ENCODE data around the gene KIZ.
"Not testable (repeated sequence)": the region's sequence is repeated elsewhere in the genome, so short reads cannot be mapped to it uniquely, and the experiment has no call there.

The KIZ gene

DNA sequence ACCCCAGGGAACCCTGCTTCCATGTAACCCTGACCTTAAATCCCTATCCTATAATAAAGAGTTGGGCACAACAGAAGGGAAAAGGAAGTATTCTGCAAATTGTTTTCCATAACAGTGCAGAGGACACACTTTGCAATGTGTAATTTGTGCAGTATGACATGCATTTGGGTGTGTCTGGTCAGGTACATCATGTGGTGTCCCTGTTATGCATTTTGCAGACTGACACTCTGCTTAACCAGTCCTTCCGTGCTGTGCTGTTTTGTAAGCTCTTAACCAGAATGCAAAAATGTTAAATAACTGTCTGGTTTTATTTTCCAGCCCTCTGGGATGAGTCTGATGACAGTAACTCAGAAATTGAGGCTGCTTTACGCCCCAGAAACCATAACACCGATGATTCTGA lies 120.3 kb downstream of the KIZ start:
- H3K36me3 ChIP-seq (ENCODE audit: control insufficient read depth in 1 of 2, insufficient read depth in 2 of 2, low read length in 2 of 2) = peaks cover 9 to 27% of the 10 kb centered on the region in 2 donors
- no peaks in the 10 kb centered on the region for H3K9me3 ChIP-seq (ENCODE audit: control insufficient read depth in 1 of 2, low read length in 2 of 2)
- no peaks in the 10 kb centered on the region for H3K4me1 ChIP-seq (ENCODE audit: control insufficient read depth in 1 of 2, insufficient read depth in 2 of 2, low read length in 2 of 2)
- no peaks in the 10 kb centered on the region for H3K27me3 ChIP-seq (ENCODE audit: low read depth, low read length)
- H3K27ac ChIP-seq (ENCODE audit: low read length) = no peak overlapping the region
- no peak overlapping the region for H3K4me3 ChIP-seq (ENCODE audit: low read depth in 1 of 2, low read length in 2 of 2)

DNA sequence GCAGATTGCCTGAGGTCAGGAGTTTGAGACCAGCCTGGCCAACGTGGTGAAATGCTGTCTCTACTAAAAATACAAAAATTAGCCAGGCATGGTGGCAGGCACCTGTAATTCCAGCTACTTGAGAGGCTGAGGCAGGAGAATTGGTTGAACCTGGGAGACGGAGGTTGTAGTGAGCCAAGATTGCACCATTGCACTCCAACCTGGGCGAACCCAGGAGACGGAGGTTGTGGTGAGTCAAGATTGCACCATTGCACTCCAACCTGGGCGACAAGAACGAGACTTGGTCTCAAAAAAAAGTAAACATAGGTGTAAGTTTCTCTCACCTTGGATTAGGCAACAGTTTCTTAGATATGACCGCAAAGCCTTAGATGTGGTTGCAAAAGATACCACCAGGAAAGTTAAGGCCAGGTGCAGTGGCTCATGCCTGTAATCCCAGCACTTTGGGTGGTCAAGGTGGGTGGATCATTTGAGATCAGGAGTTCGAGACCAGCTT lies 121.8 kb downstream of the KIZ start:
- H3K27me3 ChIP-seq (ENCODE audit: low read depth, low read length); H3K4me1 ChIP-seq (ENCODE audit: control insufficient read depth in 1 of 2, insufficient read depth in 2 of 2, low read length in 2 of 2); H3K27ac ChIP-seq (ENCODE audit: low read length); H3K9me3 ChIP-seq (ENCODE audit: control insufficient read depth in 1 of 2, low read length in 2 of 2); H3K4me3 ChIP-seq (ENCODE audit: low read depth in 1 of 2, low read length in 2 of 2): not testable (repeated sequence)
- peaks cover 9 to 27% of the 10 kb centered on the region in 2 donors for H3K36me3 ChIP-seq (ENCODE audit: control insufficient read depth in 1 of 2, insufficient read depth in 2 of 2, low read length in 2 of 2)

DNA sequence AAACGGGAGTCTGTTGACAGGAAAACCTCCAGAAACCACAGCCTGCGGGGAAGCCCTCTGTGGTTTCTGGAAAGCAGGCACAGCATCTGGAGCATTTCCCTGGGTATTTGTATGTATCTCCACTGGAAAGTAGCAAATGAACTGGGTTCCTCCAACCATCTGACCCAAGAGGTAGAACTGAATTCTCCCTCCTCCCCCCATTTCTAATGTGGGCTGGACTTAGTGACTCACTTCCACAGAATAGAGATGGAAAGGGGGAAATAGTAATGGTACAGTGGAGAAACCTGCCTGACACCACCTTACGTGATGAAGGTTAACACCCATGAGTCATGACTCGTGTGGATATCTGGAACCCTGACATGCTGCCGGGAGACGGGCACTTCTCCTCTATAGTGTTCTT lies 125.4 kb downstream of the KIZ start:
- no peaks in the 10 kb centered on the region for H3K27me3 ChIP-seq (ENCODE audit: low read depth, low read length)
- no peak overlapping the region for H3K27ac ChIP-seq (ENCODE audit: low read length)
- peaks cover 0 to 2% of the 10 kb centered on the region in 2 donors for H3K36me3 ChIP-seq (ENCODE audit: control insufficient read depth in 1 of 2, insufficient read depth in 2 of 2, low read length in 2 of 2)
- H3K9me3 ChIP-seq (ENCODE audit: control insufficient read depth in 1 of 2, low read length in 2 of 2) = no peaks in the 10 kb centered on the region
- no peaks in the 10 kb centered on the region for H3K4me1 ChIP-seq (ENCODE audit: control insufficient read depth in 1 of 2, insufficient read depth in 2 of 2, low read length in 2 of 2)
- no peak overlapping the region for H3K4me3 ChIP-seq (ENCODE audit: low read depth in 1 of 2, low read length in 2 of 2)

DNA sequence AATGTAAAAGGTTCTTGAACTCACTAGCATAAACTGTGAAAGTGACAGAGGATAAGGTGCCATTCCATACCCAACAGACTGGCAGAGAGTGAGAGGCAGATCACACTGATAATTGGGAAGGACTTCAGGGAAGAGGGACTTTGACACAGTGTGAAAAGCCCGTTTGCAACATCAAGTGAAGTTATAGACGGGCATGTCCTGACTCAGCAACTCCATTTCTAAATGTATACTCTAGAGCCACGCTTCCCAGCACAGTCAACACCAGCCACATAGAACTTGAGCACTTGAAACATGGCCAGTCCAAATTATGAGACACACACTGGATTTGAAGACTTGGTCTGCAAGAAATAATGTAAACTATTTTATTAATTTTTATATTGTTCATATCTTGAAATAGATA lies 131.3 kb downstream of the KIZ start:
- no peak overlapping the region for H3K27ac ChIP-seq (ENCODE audit: low read length)
- H3K36me3 ChIP-seq (ENCODE audit: control insufficient read depth in 1 of 2, insufficient read depth in 2 of 2, low read length in 2 of 2) = no peaks in the 10 kb centered on the region
- H3K9me3 ChIP-seq (ENCODE audit: control insufficient read depth in 1 of 2, low read length in 2 of 2) = no peaks in the 10 kb centered on the region
- no peaks in the 10 kb centered on the region for H3K4me1 ChIP-seq (ENCODE audit: control insufficient read depth in 1 of 2, insufficient read depth in 2 of 2, low read length in 2 of 2)
- no peaks in the 10 kb centered on the region for H3K27me3 ChIP-seq (ENCODE audit: low read depth, low read length)
- H3K4me3 ChIP-seq (ENCODE audit: low read depth in 1 of 2, low read length in 2 of 2) = no peak overlapping the region

DNA sequence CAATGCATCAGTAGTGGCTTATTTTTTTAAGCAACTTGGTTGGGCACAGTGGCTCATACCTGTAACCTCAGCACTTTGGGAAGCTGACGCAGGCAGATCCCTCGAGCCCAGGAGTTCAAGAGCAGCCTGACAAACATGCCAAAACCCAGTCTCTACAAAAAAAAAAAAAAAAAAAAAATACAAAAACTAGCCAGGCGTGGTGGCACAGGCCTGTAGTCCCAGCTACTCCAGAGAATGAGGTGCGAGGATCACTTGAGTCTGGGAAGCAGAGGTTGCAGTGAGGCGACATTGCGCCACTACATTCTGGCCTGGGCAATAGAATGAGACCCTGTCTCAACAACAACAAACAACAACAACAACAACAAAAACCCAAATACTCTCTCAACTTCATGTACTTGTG lies 132.5 kb downstream of the KIZ start:
- no peaks in the 10 kb centered on the region for H3K36me3 ChIP-seq (ENCODE audit: control insufficient read depth in 1 of 2, insufficient read depth in 2 of 2, low read length in 2 of 2)
- no peaks in the 10 kb centered on the region for H3K4me1 ChIP-seq (ENCODE audit: control insufficient read depth in 1 of 2, insufficient read depth in 2 of 2, low read length in 2 of 2)
- no peak overlapping the region for H3K4me3 ChIP-seq (ENCODE audit: low read depth in 1 of 2, low read length in 2 of 2)
- H3K27ac ChIP-seq (ENCODE audit: low read length) = no peak overlapping the region
- no peaks in the 10 kb centered on the region for H3K9me3 ChIP-seq (ENCODE audit: control insufficient read depth in 1 of 2, low read length in 2 of 2)
- no peaks in the 10 kb centered on the region for H3K27me3 ChIP-seq (ENCODE audit: low read depth, low read length)

DNA sequence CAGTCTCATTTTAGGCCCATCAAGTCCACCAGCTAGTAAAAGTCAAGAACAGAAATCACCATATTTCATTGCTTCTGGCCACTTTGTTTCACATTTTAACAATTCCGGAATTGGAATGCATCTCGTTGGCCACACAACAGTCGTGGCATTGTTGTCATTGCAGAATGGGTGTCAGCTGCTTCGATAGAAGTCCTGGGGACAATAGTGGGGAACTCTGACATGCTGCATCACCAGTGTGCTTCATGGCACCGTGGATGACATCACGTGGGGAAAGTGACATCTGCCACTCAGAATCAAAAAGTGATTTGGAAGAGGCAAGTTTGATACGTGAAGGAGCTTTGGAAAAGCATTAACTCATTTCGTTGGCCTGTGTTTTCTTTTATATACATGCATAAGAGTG lies 133.5 kb downstream of the KIZ start:
- no peak overlapping the region for H3K27ac ChIP-seq (ENCODE audit: low read length)
- H3K27me3 ChIP-seq (ENCODE audit: low read depth, low read length) = no peaks in the 10 kb centered on the region
- H3K4me3 ChIP-seq (ENCODE audit: low read depth in 1 of 2, low read length in 2 of 2) = no peak overlapping the region
- no peaks in the 10 kb centered on the region for H3K36me3 ChIP-seq (ENCODE audit: control insufficient read depth in 1 of 2, insufficient read depth in 2 of 2, low read length in 2 of 2)
- H3K4me1 ChIP-seq (ENCODE audit: control insufficient read depth in 1 of 2, insufficient read depth in 2 of 2, low read length in 2 of 2) = no peaks in the 10 kb centered on the region
- H3K9me3 ChIP-seq (ENCODE audit: control insufficient read depth in 1 of 2, low read length in 2 of 2) = no peaks in the 10 kb centered on the region

DNA sequence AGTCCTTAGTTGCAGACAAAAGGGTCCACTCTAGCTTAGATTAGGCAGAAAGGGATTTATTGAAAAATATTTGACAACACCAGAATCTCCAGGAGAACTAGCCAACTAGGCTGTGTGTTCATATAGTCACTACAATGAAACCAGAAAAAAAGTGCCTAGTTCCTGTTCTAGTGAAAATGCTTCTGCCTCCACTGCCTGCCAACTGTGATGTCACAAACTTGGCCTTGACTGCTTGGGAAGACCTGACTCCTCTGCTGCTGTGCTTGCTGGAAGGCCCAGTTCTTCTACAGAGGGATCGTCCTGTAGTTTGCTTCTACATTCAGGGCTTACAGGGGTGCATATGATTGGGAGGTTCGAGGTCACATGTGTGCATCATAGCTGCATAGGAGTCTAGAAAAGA lies 136.9 kb downstream of the KIZ start:
- no peak overlapping the region for H3K27ac ChIP-seq (ENCODE audit: low read length)
- H3K27me3 ChIP-seq (ENCODE audit: low read depth, low read length) = no peaks in the 10 kb centered on the region
- peaks cover 0 to 9% of the 10 kb centered on the region in 2 donors for H3K9me3 ChIP-seq (ENCODE audit: control insufficient read depth in 1 of 2, low read length in 2 of 2)
- H3K4me3 ChIP-seq (ENCODE audit: low read depth in 1 of 2, low read length in 2 of 2) = no peak overlapping the region
- H3K4me1 ChIP-seq (ENCODE audit: control insufficient read depth in 1 of 2, insufficient read depth in 2 of 2, low read length in 2 of 2) = no peaks in the 10 kb centered on the region
- no peaks in the 10 kb centered on the region for H3K36me3 ChIP-seq (ENCODE audit: control insufficient read depth in 1 of 2, insufficient read depth in 2 of 2, low read length in 2 of 2)

DNA sequence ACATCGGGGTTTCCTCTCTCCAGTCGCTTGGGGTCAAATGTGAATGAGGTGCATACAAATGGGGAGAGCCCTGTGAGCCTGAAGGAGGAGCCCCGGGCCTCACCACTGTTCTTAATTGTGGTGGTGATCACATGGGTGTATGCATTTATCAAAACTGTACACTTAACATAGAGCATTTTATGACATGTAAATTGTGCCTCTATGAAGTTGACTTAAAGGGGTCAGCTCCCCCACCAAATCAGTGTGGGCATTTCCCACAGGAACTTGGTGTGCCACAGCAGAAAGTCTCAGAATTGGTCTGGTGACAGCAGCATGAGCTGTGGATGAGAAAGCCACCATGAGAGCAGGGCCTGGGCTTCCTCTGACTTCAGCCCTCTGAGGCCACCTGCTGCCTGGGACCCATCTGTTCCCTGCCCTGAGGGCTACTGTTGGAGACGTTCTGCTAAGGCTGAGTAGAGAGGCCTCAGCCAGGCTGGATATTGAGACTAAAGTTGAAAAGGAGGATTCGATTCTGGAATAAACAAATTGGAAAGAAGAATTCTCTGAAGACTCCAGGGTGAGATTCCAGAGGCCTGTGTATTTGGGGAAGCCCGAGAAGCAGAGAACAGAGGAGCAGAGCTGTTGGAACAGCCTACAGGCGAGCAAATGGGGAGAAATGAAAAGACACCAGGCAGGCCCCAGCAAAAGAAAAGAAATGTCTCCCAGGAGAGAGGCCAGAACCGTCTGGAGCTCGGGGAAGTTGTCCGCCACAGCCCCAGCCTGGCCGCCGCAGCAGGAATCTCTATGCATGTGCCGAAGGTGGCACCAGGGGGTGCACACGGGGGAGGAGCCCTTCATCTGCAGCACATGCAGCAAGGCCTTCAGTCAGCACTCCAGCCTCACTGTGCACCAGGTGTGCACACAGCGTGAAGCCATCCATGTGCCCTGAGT lies 139.6 kb downstream of the KIZ start:
- peaks cover 0 to 9% of the 10 kb centered on the region in 2 donors for H3K9me3 ChIP-seq (ENCODE audit: control insufficient read depth in 1 of 2, low read length in 2 of 2)
- H3K27ac ChIP-seq (ENCODE audit: low read length) = no peak overlapping the region
- H3K27me3 ChIP-seq (ENCODE audit: low read depth, low read length) = no peaks in the 10 kb centered on the region
- no peaks in the 10 kb centered on the region for H3K4me1 ChIP-seq (ENCODE audit: control insufficient read depth in 1 of 2, insufficient read depth in 2 of 2, low read length in 2 of 2)
- no peaks in the 10 kb centered on the region for H3K36me3 ChIP-seq (ENCODE audit: control insufficient read depth in 1 of 2, insufficient read depth in 2 of 2, low read length in 2 of 2)
- no peak overlapping the region for H3K4me3 ChIP-seq (ENCODE audit: low read depth in 1 of 2, low read length in 2 of 2)

DNA sequence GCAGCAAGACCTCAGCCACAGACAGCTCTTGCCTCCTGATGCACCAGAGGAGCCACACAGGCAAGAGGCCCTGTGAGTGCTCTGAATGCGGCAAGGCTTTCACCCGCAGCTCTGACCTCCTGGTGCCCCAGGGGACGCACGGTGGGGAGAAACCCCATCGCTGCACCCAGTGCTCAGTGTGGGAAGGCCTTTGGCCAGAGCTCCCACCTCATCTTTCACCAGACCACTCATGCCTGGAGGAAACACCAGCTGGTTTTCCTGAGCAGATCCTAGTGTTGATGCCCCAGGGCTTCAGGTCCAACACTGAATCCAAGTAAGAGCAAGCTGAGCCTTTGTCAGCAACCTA lies 140.3 kb downstream of the KIZ start:
- Histone ChIP-seq H3K27ac (ENCODE audit: low read length) (no peak overlapping the region), H3K4me3 (ENCODE audit: low read depth in 1 of 2, low read length in 2 of 2) (no peak overlapping the region), H3K36me3 (ENCODE audit: control insufficient read depth in 1 of 2, insufficient read depth in 2 of 2, low read length in 2 of 2) (no peaks in the 10 kb centered on the region), H3K27me3 (ENCODE audit: low read depth, low read length) (no peaks in the 10 kb centered on the region), H3K9me3 (ENCODE audit: control insufficient read depth in 1 of 2, low read length in 2 of 2) (peaks cover 0 to 9% of the 10 kb centered on the region in 2 donors), H3K4me1 (ENCODE audit: control insufficient read depth in 1 of 2, insufficient read depth in 2 of 2, low read length in 2 of 2) (no peaks in the 10 kb centered on the region)

DNA sequence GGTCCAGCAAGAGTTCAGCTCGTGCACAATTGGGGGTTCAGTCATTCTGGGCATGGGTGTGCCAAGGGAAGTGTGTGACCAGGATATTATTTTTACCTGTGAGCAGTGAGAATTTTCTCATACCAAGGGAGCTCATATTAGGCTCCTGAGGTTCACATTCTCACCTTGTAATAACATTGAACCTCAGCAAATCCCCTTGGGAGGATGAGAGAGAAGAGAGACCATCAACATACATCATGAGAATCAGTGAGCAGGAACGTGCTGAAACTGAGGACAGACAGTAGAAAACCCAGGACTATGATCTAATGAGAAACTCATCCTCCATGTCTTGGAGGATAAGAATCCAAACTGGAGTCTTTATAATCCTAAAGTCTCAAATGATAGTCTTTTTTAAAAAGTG lies 143.9 kb downstream of the KIZ start:
- H3K4me1 ChIP-seq (ENCODE audit: control insufficient read depth in 1 of 2, insufficient read depth in 2 of 2, low read length in 2 of 2) = no peaks in the 10 kb centered on the region
- H3K27ac ChIP-seq (ENCODE audit: low read length) = no peak overlapping the region
- H3K9me3 ChIP-seq (ENCODE audit: control insufficient read depth in 1 of 2, low read length in 2 of 2) = peaks cover 0 to 18% of the 10 kb centered on the region in 2 donors

DNA sequence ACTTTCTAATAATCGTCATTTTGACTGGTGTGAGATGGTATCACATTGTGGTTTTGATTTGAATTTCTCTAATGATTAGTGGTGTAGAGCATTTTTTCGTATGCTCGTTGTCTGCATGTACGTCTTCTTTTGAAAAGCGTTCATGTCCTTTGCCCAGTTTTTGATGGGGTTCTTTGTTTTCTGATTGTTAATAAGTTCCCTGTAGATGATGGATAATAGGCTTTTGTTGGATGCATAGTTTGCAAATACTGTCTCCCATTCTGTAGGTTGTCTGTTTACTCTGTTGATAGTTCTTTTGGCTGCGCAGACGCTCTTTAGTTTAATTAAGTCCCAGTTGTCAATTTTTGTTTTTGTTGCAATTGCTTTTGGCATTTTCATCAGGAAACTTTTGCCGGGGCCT lies 144.9 kb downstream of the KIZ start:
- Histone ChIP-seq H3K4me3 (ENCODE audit: low read depth in 1 of 2, low read length in 2 of 2) (no peak overlapping the region), H3K27me3 (ENCODE audit: low read depth, low read length) (no peaks in the 10 kb centered on the region), H3K9me3 (ENCODE audit: control insufficient read depth in 1 of 2, low read length in 2 of 2) (peaks cover 0 to 18% of the 10 kb centered on the region in 2 donors), H3K4me1 (ENCODE audit: control insufficient read depth in 1 of 2, insufficient read depth in 2 of 2, low read length in 2 of 2) (no peaks in the 10 kb centered on the region), H3K36me3 (ENCODE audit: control insufficient read depth in 1 of 2, insufficient read depth in 2 of 2, low read length in 2 of 2) (no peaks in the 10 kb centered on the region), H3K27ac (ENCODE audit: low read length) (no peak overlapping the region)

More for the DNA sequence above, 143.9 kb downstream of the KIZ start:
- H3K4me3 ChIP-seq (ENCODE audit: low read depth in 1 of 2, low read length in 2 of 2) = no peak overlapping the region
- no peaks in the 10 kb centered on the region for H3K27me3 ChIP-seq (ENCODE audit: low read depth, low read length)
- no peaks in the 10 kb centered on the region for H3K36me3 ChIP-seq (ENCODE audit: control insufficient read depth in 1 of 2, insufficient read depth in 2 of 2, low read length in 2 of 2)

DNA sequence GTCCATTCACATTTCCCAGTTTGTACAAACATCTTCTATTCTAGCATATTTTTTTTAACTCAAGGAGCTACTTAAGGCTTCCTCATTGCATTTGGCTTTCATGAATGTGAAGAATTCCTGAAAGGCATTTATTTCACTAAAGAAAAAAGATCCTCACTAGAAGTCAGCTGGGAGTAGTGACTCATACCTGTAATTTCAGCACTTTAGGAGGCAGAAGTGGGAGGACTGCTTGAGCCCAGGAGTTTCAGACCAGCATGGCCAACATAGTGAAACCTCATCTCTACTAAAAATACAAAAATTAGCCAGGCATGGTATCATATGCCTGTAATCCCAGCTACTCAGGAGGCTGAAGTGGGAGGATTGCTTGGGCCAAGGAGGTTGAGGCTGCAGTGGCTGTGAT lies 146.4 kb downstream of the KIZ start:
- no peaks in the 10 kb centered on the region for H3K27me3 ChIP-seq (ENCODE audit: low read depth, low read length)
- no peaks in the 10 kb centered on the region for H3K4me1 ChIP-seq (ENCODE audit: control insufficient read depth in 1 of 2, insufficient read depth in 2 of 2, low read length in 2 of 2)
- no peaks in the 10 kb centered on the region for H3K36me3 ChIP-seq (ENCODE audit: control insufficient read depth in 1 of 2, insufficient read depth in 2 of 2, low read length in 2 of 2)
- H3K9me3 ChIP-seq (ENCODE audit: control insufficient read depth in 1 of 2, low read length in 2 of 2) = peaks cover 0 to 10% of the 10 kb centered on the region in 2 donors
- no peak overlapping the region for H3K4me3 ChIP-seq (ENCODE audit: low read depth in 1 of 2, low read length in 2 of 2)
- no peak overlapping the region for H3K27ac ChIP-seq (ENCODE audit: low read length)

Measured in muscle layer of duodenum (tissue), 2 donors.